ENCODE data around the gene CBX5. TPM values are rescaled to one million over a fixed set of nuclear protein-coding genes. Genes with fewer than 3 reads are reported as not detected.

CBX5 gene
- total RNA-seq, 1 donor from 2014 or later, result 219 TPM

DNA sequence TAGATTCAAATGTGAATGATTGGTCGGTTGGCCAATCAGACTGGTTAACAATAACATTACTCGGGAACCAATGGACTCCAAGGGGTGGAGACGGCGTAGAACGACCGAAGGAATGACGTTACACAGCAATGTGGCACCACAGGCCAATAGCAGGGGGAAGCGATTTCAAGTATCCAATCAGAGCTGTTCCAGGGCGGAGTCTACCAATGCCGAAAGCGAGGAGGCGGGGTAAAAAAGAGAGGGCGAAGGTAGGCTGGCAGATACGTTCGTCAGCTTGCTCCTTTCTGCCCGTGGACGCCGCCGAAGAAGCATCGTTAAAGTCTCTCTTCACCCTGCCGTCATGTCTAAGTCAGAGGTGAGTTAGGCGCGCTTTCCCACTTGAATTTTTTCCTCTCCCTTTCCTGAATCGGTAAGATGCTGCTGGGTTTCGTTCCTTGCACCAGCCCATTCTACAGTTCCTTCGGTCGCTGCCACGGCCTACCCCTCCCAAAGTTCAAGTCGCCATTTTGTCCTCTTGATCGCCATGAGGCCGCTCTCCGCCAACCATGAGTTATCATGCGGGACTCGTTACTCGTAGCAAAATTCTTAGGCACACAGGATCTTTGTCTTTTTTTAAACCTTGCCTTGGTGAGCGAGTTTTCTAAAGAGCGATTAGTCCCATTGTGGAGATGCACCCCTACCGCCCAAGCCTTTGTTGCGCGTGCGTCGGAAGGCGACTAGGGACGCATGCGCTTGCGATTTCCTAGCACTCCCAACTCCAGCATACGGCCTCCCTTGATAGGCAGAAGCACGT lies 742 bp upstream of the CBX5 start, which contains the start of gene HNRNPA1:
TSS of gene HNRNPA1 (plus strand) at position 259 of the 793 bp plus-strand sequence. CDS start at position 341, 82 bp downstream.
- peak; percentile 88 to 91 for DNase-seq (ENCODE audit: low spot score in 2 of 2, unreplicated experiment in 2 of 2)
- Mint-ChIP-seq H3K27ac (no peak within 1 kb of the TSS), H3K9me3 (no peaks in the 10 kb centered on the region), H3K36me3 (peaks cover 42% of the 10 kb centered on the region), H3K4me1 (peaks cover 61% of the 10 kb centered on the region), H3K4me3 (no peak within 1 kb of the TSS), H3K27me3 (ENCODE audit: low read depth) (no peaks in the 10 kb centered on the region)
- TF ChIP-seq, protein P1, sequence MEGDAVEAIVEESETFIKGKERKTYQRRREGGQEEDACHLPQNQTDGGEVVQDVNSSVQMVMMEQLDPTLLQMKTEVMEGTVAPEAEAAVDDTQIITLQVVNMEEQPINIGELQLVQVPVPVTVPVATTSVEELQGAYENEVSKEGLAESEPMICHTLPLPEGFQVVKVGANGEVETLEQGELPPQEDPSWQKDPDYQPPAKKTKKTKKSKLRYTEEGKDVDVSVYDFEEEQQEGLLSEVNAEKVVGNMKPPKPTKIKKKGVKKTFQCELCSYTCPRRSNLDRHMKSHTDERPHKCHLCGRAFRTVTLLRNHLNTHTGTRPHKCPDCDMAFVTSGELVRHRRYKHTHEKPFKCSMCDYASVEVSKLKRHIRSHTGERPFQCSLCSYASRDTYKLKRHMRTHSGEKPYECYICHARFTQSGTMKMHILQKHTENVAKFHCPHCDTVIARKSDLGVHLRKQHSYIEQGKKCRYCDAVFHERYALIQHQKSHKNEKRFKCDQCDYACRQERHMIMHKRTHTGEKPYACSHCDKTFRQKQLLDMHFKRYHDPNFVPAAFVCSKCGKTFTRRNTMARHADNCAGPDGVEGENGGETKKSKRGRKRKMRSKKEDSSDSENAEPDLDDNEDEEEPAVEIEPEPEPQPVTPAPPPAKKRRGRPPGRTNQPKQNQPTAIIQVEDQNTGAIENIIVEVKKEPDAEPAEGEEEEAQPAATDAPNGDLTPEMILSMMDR (IDR thresholded peaks at IDR 0.05; ENCODE audit: unreplicated experiment), result no peak

DNA sequence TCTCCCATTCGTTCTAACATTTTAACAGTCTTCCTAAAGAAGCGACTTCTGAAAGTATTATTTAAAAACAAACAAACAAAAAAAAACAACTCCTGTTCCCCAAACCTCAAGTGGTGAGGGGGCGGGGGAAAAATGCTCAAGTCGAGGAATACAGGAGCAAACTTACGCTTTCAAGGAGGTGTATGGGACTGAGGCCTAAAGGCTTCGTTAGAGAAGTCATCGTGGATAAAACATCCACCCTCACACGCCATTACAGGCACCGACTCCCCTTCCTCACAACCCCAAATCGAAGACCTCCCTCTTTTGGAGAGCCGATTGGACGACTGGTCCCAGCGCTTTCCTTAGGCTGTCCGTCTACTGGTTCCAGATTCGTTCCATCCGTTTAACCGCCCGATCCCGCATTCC lies 693 bp downstream of the CBX5 start:
- H3K4me3 Mint-ChIP-seq, result no peak overlapping the region
- H3K36me3 Mint-ChIP-seq, result peaks cover 32% of the 10 kb centered on the region
- TF ChIP-seq, protein P1 (IDR thresholded peaks at IDR 0.05; ENCODE audit: unreplicated experiment), result no peak
- no peak for DNase-seq (ENCODE audit: low spot score in 2 of 2, unreplicated experiment in 2 of 2)
- no peak overlapping the region for H3K27ac Mint-ChIP-seq
- peaks cover 47% of the 10 kb centered on the region for H3K4me1 Mint-ChIP-seq
- H3K27me3 Mint-ChIP-seq (ENCODE audit: low read depth), result no peaks in the 10 kb centered on the region
- no peaks in the 10 kb centered on the region for H3K9me3 Mint-ChIP-seq

DNA sequence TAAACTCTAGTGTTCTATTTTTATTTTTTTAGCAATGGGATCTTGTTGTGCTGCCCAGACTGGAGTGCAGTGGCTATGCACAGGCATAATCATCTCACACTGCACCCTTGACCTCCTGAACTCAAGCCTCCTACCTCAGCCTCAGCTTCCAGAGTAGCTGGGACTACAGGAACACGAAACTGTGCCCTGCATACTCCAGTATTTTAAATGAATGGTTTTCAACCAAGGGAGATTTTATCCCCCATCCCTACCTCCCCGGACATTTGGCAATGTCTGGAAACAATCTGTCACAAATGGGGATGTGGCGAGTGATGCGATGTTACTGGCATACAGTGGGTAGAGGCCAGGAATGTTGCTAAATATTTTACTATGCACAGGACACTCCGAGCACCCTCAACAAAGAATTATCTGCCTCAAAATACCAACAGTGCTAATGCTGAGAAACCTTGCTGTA lies 2.1 kb downstream of the CBX5 start:
- peaks cover 37% of the 10 kb centered on the region for H3K4me1 Mint-ChIP-seq
- TF ChIP-seq, protein P1 (IDR thresholded peaks at IDR 0.05; ENCODE audit: unreplicated experiment), result no peak
- H3K4me3 Mint-ChIP-seq, result no peak overlapping the region
- H3K27me3 Mint-ChIP-seq (ENCODE audit: low read depth), result no peaks in the 10 kb centered on the region
- no peak overlapping the region for H3K27ac Mint-ChIP-seq
- no peaks in the 10 kb centered on the region for H3K9me3 Mint-ChIP-seq
- H3K36me3 Mint-ChIP-seq, result peaks cover 25% of the 10 kb centered on the region
- DNase-seq (ENCODE audit: low spot score in 2 of 2, unreplicated experiment in 2 of 2), result no peak

DNA sequence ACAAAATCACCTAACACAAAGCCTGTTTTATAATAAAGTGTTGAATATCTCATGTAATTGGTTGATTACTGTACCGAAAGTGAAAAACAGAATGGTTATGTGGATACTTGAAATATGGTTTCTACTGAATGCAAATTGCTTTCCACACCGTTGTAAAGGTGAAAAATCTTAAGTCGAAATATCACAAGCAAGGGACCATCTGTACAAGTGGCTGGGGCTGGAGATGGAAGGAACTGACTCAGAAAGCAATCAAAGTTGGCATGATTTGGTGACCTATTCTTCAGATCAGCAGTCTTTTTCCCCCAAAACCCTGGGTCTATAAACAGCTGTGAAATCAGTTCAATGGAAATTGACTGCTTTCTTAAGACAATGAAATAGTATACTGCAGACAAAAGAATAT lies 3.6 kb downstream of the CBX5 start:
- H3K9me3 Mint-ChIP-seq, result no peaks in the 10 kb centered on the region
- peak overlapping the region; percentile 30 for H3K4me3 Mint-ChIP-seq
- TF ChIP-seq, protein P1 (IDR thresholded peaks at IDR 0.05; ENCODE audit: unreplicated experiment), result no peak
- H3K4me1 Mint-ChIP-seq, result peaks cover 38% of the 10 kb centered on the region
- peak overlapping the region; percentile 86 for H3K27ac Mint-ChIP-seq
- H3K27me3 Mint-ChIP-seq (ENCODE audit: low read depth), result no peaks in the 10 kb centered on the region
- no peak for DNase-seq (ENCODE audit: low spot score in 2 of 2, unreplicated experiment in 2 of 2)
- H3K36me3 Mint-ChIP-seq, result peaks cover 10% of the 10 kb centered on the region

DNA sequence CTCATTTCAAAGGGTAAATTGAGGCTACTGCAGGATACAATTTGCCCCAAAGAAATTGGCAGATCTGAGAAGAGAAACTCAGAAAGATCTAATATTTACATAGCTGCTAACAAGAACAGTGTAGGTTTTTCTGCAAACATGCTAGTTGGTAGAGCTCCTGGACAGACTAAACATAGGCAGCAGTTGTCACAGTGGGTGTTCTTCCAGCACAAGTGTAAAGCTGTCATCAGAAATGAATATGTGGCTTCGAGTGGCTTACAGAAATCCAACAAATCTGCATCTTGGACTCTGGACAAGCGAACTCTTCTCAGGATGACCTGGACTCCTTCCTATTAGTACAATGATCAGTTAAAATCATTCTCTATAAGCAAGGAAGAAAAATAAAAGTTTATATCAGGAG lies 5.9 kb downstream of the CBX5 start:
- Mint-ChIP-seq H3K4me1 (peaks cover 37% of the 10 kb centered on the region), H3K36me3 (peaks cover 11% of the 10 kb centered on the region), H3K9me3 (no peaks in the 10 kb centered on the region), H3K27me3 (ENCODE audit: low read depth) (no peaks in the 10 kb centered on the region), H3K27ac (no peak overlapping the region), H3K4me3 (no peak overlapping the region)
- TF ChIP-seq, protein P1 (IDR thresholded peaks at IDR 0.05; ENCODE audit: unreplicated experiment), result no peak
- no peak for DNase-seq (ENCODE audit: low spot score in 2 of 2, unreplicated experiment in 2 of 2)
